T-helper 2 cell treated with Interferon-gamma antibody and Interleukin-4, amounts not matched to agents 100 ng/mL and 5 ng/mL, for 36 hours (primary cell): ENCODE measurements around the gene ONECUT3. TPM values are rescaled to one million over a fixed set of nuclear protein-coding genes. Genes with fewer than 3 reads are reported as not detected.

Experiments used
- intact Hi-C: fragments of 100-400 bp; cut with micrococcal nuclease; formaldehyde crosslinking; loops from one replicate; pipeline ENCODE4 v1.15.1; 2023
- total RNA-seq: library from RNA; stranded (reverse); gene quantifications from 2 replicates; pipeline ENCODE4 v1.2.3, GENCODE V29; 2022

ONECUT3 gene
- total RNA-seq, 1 donor from 2014 or later = not detected

DNA sequence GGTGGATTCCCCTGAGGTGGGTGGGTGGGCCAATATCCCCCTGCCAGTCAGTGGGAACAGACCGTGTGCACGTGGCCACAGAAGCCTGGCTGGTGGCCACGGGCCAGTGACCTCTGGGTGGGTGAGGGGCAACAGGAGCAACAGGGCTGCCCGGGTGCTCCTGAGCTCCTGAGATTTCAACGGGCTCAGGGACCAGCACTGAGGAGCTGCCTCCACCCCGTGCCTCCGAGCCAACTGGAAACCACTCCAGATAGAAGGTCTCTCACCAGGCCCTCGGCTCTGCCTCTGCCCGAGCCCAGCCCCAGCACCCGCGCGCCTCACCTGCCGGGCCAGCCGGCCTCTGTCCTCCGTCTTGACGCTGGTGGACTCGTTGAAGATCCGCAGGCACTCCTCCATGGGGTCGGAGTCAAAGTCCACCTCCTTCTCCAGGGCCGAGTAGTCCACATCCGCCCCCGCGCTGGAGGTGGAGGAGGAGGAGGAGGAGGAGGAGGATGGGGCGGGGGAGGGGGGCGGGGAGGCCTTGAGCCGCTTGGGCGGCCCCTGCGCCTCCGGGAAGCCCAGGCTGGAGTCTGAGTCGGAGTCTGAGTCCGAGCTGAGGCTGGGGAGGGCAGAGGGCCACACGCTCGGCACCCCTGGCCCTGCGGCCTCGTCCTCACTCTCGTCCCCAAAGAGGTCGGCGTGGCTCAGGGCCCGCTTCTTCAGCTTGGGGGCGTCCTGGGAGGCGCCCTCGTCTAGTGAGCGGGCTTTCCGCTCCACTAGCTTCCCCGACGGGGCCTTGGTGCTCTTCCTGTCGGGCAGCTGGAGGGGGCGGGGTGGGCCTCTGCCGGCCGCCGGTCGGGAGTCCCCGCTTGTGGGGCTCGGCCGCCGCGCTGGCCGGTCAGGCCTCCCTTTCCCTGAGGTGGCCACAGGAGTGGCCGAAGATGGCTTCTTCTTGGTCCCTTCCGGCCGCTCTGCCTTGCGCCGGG lies 73.5 kb downstream of the ONECUT3 start:
- intact Hi-C loops = no loop called here

GRCh38 chr19:1827566-1828278 lies 74.4 kb downstream of the ONECUT3 start:
- intact Hi-C loops = no loop called here

- intact Hi-C loops = no loop called here
These were observed 75.3 kb downstream of the ONECUT3 start for GRCh38 chr19:1828279-1829238.

GRCh38 chr19:1829958-1830357 lies 76.7 kb downstream of the ONECUT3 start:
- intact Hi-C loops = no loop called here

DNA sequence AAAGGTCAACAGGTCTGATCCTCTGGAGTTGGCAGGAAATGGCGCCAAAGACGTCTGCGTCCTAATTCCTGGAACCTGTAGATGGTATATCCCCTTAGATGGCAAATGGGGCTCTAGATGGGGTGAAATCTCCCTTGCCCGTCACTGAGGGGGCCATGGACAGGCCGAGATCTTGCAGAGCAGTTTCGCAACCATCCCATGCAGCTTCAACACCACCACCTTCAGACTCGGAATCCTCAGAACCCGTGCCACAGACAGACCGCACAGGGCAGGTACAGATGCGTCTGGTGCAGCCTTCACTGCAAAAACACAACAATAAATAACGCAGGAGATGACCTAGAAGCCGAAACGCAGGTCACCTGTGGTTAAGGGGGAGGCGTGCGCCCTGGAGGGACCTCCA lies 77.3 kb downstream of the ONECUT3 start:
- intact Hi-C loops = no loop called here

Other genes starting within 250 kb of the ONECUT3 start
- gene ADAMTSL5, start 240.5 kb upstream of the ONECUT3 start, total RNA-seq = 5.0 and 5.4 TPM in 2 replicates
- gene PLK5, start 229.4 kb upstream of the ONECUT3 start, total RNA-seq = 0.07 TPM in 1 of 2 replicates, not detected in the other
- gene MEX3D, start 185.2 kb upstream of the ONECUT3 start, total RNA-seq = 12.0 and 12.1 TPM in 2 replicates
- 107 and 110 TPM in 2 replicates for gene MBD3, start 160.6 kb upstream of the ONECUT3 start, total RNA-seq
- 159 and 161 TPM in 2 replicates for gene UQCR11, start 148.0 kb upstream of the ONECUT3 start, total RNA-seq
- 88.1 and 88.5 TPM in 2 replicates for gene TCF3, start 100.9 kb upstream of the ONECUT3 start, total RNA-seq
- 25.6 and 28.5 TPM in 2 replicates for gene ATP8B3, start 58.8 kb downstream of the ONECUT3 start, total RNA-seq
- 49.2 and 54.1 TPM in 2 replicates for gene REXO1, start 95.0 kb downstream of the ONECUT3 start, total RNA-seq
- 21.3 and 23.1 TPM in 2 replicates for gene KLF16, start 110.1 kb downstream of the ONECUT3 start, total RNA-seq
- gene ABHD17A, start 132.0 kb downstream of the ONECUT3 start, total RNA-seq = 119 and 126 TPM in 2 replicates
- 11.0 and 11.5 TPM in 2 replicates for gene ADAT3, start 151.9 kb downstream of the ONECUT3 start, total RNA-seq
- gene SCAMP4, start 151.9 kb downstream of the ONECUT3 start, total RNA-seq = 32.1 and 34.8 TPM in 2 replicates
- gene CSNK1G2, start 187.7 kb downstream of the ONECUT3 start, total RNA-seq = 89.5 and 94.3 TPM in 2 replicates